Endothelial cell of umbilical vein (primary cell): ENCODE results near the gene PLEKHA7. TPM values are rescaled to one million over a fixed set of nuclear protein-coding genes. Genes with fewer than 3 reads are reported as not detected.

Experiments
- BruUV-seq: library from RNA; stranded (reverse); fragments of 400-500 nt; replicated peaks from 2 replicates; lab custom pipeline; 2021; lab: Mats Ljungman, UMichigan
- CTCF ChIA-PET: fragments of 300-600, 350-600 bp; sonication (Branson Sonifier 250); formaldehyde crosslinking; loops from one replicate; lab custom pipeline; 2021; ENCODE audit warnings: antibody characterized with exemption, inconsistent platforms; lab: Charles Lee
- POLR2A ChIA-PET: fragments of 300-600, 350-600 bp; sonication (Branson Sonifier 250); formaldehyde crosslinking; loops from one replicate; lab custom pipeline; 2021; ENCODE audit warnings: antibody characterized with exemption, inconsistent platforms; lab: Charles Lee
- DNase-seq: peaks from one replicate; pipeline ENCODE4 v3.0.0-alpha.2; 2011; ENCODE audit warnings: low read depth, low spot score
- FAIRE-seq: peaks from 2 replicates; lab custom pipeline; 2011; peaks lifted over from hg19 to GRCh38; lab: Jason Lieb, UNC
- H2AFZ ChIP-seq: 2 replicates; pipeline ENCODE4 v1.6.0; 2012; ENCODE audit warnings: low read depth, low read length, control low read depth, inconsistent platforms
- H3K27ac ChIP-seq: 2 replicates; pipeline ENCODE4 v1.5.1; 2011; ENCODE audit warnings: low read depth, mild to moderate bottlenecking, control low read depth, low read length, moderate library complexity; ENCODE audit not compliant: insufficient read depth
- H3K27me3 ChIP-seq, 2 experiments: 2 replicates each; pipeline versions ENCODE4 v1.6.0 to v1.6.1; 2011; ENCODE audit warnings: low read length in 2 of 2, mixed read lengths in 1 of 2; ENCODE audit not compliant: control insufficient read depth in 2 of 2, insufficient read depth in 2 of 2
- H3K36me3 ChIP-seq, 2 experiments: 2 replicates in 1 of 2; 3 replicates in 1 of 2; pipeline ENCODE4 v1.5.1; 2011; ENCODE audit warnings: low read length in 2 of 2, mild to moderate bottlenecking in 1 of 2, moderate library complexity in 1 of 2; ENCODE audit not compliant: control insufficient read depth in 2 of 2, insufficient read depth in 2 of 2; ENCODE audit errors: extremely low read depth in 1 of 2
- H3K4me1 ChIP-seq: 3 replicates; pipeline ENCODE4 v1.5.1; 2011; ENCODE audit warnings: mild to moderate bottlenecking, low read length; ENCODE audit not compliant: control insufficient read depth, insufficient read depth; ENCODE audit errors: extremely low read depth
- H3K4me2 ChIP-seq: 2 replicates; pipeline ENCODE4 v1.6.1; 2011; ENCODE audit warnings: low read length, control low read depth, mixed read lengths; ENCODE audit not compliant: insufficient read depth
- H3K4me3 ChIP-seq, 3 experiments: fragments of 200-600 bp in 1 of 3; sonication (generic), shearing (Covaris generic) in 1 of 3; replicated peaks in 1 of 3; 2 replicates each; pipeline ENCODE4 v1.5.1; 2011 to 2016; ENCODE audit warnings: control low read depth in 3 of 3, low read length in 3 of 3, mild to moderate bottlenecking in 2 of 3, inconsistent platforms in 1 of 3, low read depth in 1 of 3, moderate library complexity in 1 of 3; ENCODE audit not compliant: insufficient read depth in 1 of 3
- H3K79me2 ChIP-seq: 2 replicates; pipeline ENCODE4 v1.6.0; 2012; ENCODE audit warnings: low read length, inconsistent platforms; ENCODE audit not compliant: control insufficient read depth, insufficient read depth
- H3K9ac ChIP-seq: replicated peaks from 2 replicates; pipeline ENCODE3; 2011; ENCODE audit warnings: low read length, control low read depth; ENCODE audit not compliant: insufficient read depth; ENCODE audit errors: extremely low read depth
- H3K9me1 ChIP-seq: replicated peaks from 3 replicates; pipeline ENCODE4 v1.6.0; 2011; ENCODE audit warnings: mild to moderate bottlenecking, low read length; ENCODE audit not compliant: control insufficient read depth, insufficient read depth; ENCODE audit errors: extremely low read depth
- H3K9me3 ChIP-seq: replicated peaks from 2 replicates; pipeline ENCODE4 v1.5.1; 2012; ENCODE audit warnings: low read length, inconsistent platforms; ENCODE audit not compliant: control insufficient read depth, insufficient read depth
- H4K20me1 ChIP-seq: replicated peaks from 2 replicates; pipeline ENCODE3; 2011; ENCODE audit warnings: mild to moderate bottlenecking, low read length; ENCODE audit not compliant: control insufficient read depth, insufficient read depth; ENCODE audit errors: extremely low read depth
- EZH2 ChIP-seq: IDR thresholded peaks from 2 replicates; pipeline ENCODE4 v1.6.1; 2012; ENCODE audit warnings: borderline replicate concordance, low read depth, mild to moderate bottlenecking, moderate library complexity, low read length, inconsistent platforms; ENCODE audit not compliant: severe bottlenecking
- FOS ChIP-seq: IDR thresholded peaks from 2 replicates; pipeline ENCODE4 v1.6.1; 2011; ENCODE audit warnings: mild to moderate bottlenecking, low read length, moderate library complexity, borderline replicate concordance; ENCODE audit not compliant: insufficient read depth
- GATA2 ChIP-seq: IDR thresholded peaks from 2 replicates; pipeline ENCODE4 v1.7.0; 2011; ENCODE audit warnings: low read depth, mild to moderate bottlenecking, moderate library complexity, mixed read lengths, low read length; ENCODE audit not compliant: insufficient read length, insufficient read depth
- JUN ChIP-seq: IDR thresholded peaks from 2 replicates; pipeline ENCODE4 v1.6.1; 2011; ENCODE audit warnings: borderline replicate concordance, low read depth; ENCODE audit not compliant: insufficient read length, insufficient read depth
- MYC ChIP-seq: IDR thresholded peaks from one replicate; pipeline ENCODE4 v1.6.1; 2011; ENCODE audit warnings: mild to moderate bottlenecking, low read depth, low read length
- dilution Hi-C: fragments of 300-500 bp; cut with MboI; formaldehyde crosslinking; loops from one replicate; pipeline ENCODE4 v1.15.0; 2019; ENCODE audit warnings: low sequenced_read_pairs; ENCODE audit not compliant: extremely low pct_ligation_motif_present
- intact Hi-C: fragments of 100-400 bp; cut with micrococcal nuclease; formaldehyde crosslinking; loops from one replicate; pipeline ENCODE4 v1.10.0; 2022
- polyA plus RNA-seq, 4 experiments: library from polyadenylated mRNA; depleted of rRNA in 3 of 4; stranded (reverse) in 3 of 4; unstranded in 1 of 4; fragments of >200 nt; gene quantifications; 2 replicates each; pipeline versions ENCODE4 v1.2.1 to v1.2.3, GENCODE V29; 2011 to 2012; ENCODE audit warnings: missing spikeins in 1 of 4
- total RNA-seq: library from RNA; stranded (reverse); gene quantifications from 2 replicates; pipeline ENCODE4 v1.2.3, GENCODE V29; 2021

PLEKHA7 gene
- total and polyA plus RNA-seq, 2 donors (not counting 3 experiments of a cell fraction or from before 2014, with no cell fraction given), result 1.7 to 3.8 TPM

DNA sequence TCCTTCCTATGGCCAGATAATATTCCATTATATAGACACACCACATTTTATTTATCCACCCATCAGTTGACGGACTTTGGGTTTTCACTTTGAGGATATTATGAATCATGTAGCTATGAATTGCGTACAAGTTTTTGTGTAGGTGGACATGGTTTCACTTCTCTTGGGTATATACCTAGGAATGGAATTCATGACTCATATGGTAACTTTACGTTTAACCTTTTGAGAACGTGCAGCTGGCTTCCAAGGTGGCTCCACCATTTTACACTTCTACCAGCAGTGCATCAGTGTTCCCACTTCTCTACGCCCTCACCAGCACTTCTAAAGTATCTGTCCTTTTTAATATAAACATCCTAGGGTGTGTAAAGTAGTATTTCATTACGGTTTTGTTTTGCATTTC is 112.0 kb downstream of the PLEKHA7 start:
- peak overlapping the region; percentile 72 for H3K27ac ChIP-seq
- no peak for DNase-seq
- no peaks in the 10 kb centered on the region for H3K9me1 ChIP-seq
- H4K20me1 ChIP-seq, result no peaks in the 10 kb centered on the region
- dilution Hi-C loops (no loop called here), intact Hi-C loops (loop anchor here (2.0 kb wide), 2 partner anchors 17 to 111 kb away; no protein-coding TSS in a partner anchor)
- no peak for FAIRE-seq
- no peaks in the 10 kb centered on the region for H3K27me3 ChIP-seq
- H2AFZ ChIP-seq, result no peak overlapping the region
- no peak overlapping the region for H3K9ac ChIP-seq
- no peak overlapping the region for H3K4me3 ChIP-seq
- BruUV-seq, result no TSS peak
- H3K36me3 ChIP-seq, result no peaks in the 10 kb centered on the region
- no peak for TF ChIP-seq EZH2
- no peak for TF ChIP-seq MYC
- peak; percentile 39 for TF ChIP-seq JUN
- no peak for TF ChIP-seq FOS
- TF ChIP-seq GATA2, result no peak
- H3K4me1 ChIP-seq, result peaks cover 32% of the 10 kb centered on the region
- H3K9me3 ChIP-seq, result no peaks in the 10 kb centered on the region
- POLR2A ChIA-PET, result interaction anchor here (0.6 kb wide), 2 partner anchors 88 to 189 kb away, joined by 3 to 8 read pairs; no protein-coding TSS in a partner anchor
- CTCF ChIA-PET, result interaction anchor here (0.8 to 1.7 kb wide), 8 partner anchors 10 to 161 kb away, joined by 3 to 8 read pairs (median 4); no protein-coding TSS in a partner anchor
- no peaks in the 10 kb centered on the region for H3K79me2 ChIP-seq
- H3K4me2 ChIP-seq, result peak overlapping the region; percentile 86

DNA sequence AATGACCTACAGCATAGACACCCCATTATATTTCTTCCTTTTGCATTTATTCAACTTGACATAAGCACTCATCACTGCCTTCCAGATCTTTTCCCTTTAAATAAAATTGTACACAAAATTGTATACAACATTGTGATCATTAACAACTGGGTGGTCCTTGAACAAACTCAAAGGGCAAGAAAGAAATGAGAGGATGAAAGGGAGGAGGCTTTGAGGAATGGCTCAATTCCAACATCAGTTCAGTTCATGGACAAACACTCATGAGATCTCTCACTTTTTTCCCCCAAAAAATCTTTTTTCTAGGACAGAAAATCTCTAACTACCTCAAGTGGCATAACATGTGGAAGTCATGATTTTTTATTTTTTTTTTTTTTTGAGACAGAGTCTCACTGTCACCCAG is 113.7 kb downstream of the PLEKHA7 start:
- H3K9me1 ChIP-seq, result no peaks in the 10 kb centered on the region
- H3K4me1 ChIP-seq, result peaks cover 32% of the 10 kb centered on the region
- dilution Hi-C loops (no loop called here), intact Hi-C loops (no loop called here)
- no peak for DNase-seq
- H3K27me3 ChIP-seq, result peaks cover 0 to 3% of the 10 kb centered on the region in 2 experiments
- H3K27ac ChIP-seq, result no peak overlapping the region
- no peak overlapping the region for H3K9ac ChIP-seq
- no TSS peak for BruUV-seq
- H3K9me3 ChIP-seq, result no peaks in the 10 kb centered on the region
- no peaks in the 10 kb centered on the region for H4K20me1 ChIP-seq
- no peak overlapping the region for H3K4me3 ChIP-seq
- no peak overlapping the region for H2AFZ ChIP-seq
- no peaks in the 10 kb centered on the region for H3K36me3 ChIP-seq
- no peaks in the 10 kb centered on the region for H3K79me2 ChIP-seq
- FAIRE-seq, result no peak
- H3K4me2 ChIP-seq, result no peak overlapping the region
- ChIA-PET CTCF (interaction anchor here (0.5 kb wide), 1 partner anchor 18 kb away, joined by 3 read pairs; no protein-coding TSS in a partner anchor), POLR2A (no interaction called here)
- TF ChIP-seq GATA2, result no peak
- TF ChIP-seq MYC, result no peak
- no peak for TF ChIP-seq EZH2
